Hepatocyte (in vitro differentiated cells): ENCODE data around the gene HTD2.

Experiments used
- EZH2 ChIP-seq: fragments of 200-600 bp; sonication (generic); IDR thresholded peaks from 2 replicates; pipeline ENCODE4 v1.6.1; 2016; ENCODE audit warnings: antibody characterized with exemption, mild to moderate bottlenecking, borderline replicate concordance
- TF ChIP-seq, protein P1 (sequence below): fragments of 200-600 bp; sonication (generic); IDR thresholded peaks from 2 replicates; pipeline ENCODE4 v1.5.1; 2016; ENCODE audit warnings: antibody characterized with exemption, mild to moderate bottlenecking; ENCODE audit not compliant: poor library complexity

DNA sequence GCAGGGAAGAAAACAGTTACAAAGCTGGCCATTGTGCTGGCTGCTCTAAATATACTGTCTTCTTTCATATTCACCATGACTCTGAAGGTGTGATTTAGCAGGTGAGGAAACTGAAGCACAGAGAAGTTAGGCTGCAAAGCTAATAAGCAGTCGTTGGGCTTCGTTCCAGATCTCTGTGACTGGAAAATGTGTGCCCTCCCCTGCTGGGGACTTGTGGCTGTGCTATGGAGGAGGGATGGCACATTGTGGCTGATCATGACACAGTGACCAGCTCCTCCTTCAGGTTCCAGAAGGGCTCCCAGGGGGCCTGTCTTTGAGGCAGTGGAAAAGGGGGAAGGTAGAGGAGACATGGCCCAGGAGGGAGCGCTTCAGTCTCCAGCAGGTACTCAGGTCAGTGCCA, 45.6 kb downstream of the HTD2 start:
- TF ChIP-seq, protein P1, sequence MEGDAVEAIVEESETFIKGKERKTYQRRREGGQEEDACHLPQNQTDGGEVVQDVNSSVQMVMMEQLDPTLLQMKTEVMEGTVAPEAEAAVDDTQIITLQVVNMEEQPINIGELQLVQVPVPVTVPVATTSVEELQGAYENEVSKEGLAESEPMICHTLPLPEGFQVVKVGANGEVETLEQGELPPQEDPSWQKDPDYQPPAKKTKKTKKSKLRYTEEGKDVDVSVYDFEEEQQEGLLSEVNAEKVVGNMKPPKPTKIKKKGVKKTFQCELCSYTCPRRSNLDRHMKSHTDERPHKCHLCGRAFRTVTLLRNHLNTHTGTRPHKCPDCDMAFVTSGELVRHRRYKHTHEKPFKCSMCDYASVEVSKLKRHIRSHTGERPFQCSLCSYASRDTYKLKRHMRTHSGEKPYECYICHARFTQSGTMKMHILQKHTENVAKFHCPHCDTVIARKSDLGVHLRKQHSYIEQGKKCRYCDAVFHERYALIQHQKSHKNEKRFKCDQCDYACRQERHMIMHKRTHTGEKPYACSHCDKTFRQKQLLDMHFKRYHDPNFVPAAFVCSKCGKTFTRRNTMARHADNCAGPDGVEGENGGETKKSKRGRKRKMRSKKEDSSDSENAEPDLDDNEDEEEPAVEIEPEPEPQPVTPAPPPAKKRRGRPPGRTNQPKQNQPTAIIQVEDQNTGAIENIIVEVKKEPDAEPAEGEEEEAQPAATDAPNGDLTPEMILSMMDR, result no peak
- TF ChIP-seq EZH2, result no peak
